WTC11 (cell line): Measurements from ENCODE around the gene TMEM98.

Experiments used
- ZNF138 ChIP-seq: sonication (generic); formaldehyde crosslinking; conservative IDR thresholded peaks from 2 replicates; pipeline ENCODE4 v1.8.1; 2022; ENCODE audit warnings: mild to moderate bottlenecking, moderate library complexity, missing genetic modification reagents
- ZNF232 ChIP-seq: sonication (generic); formaldehyde crosslinking; IDR thresholded peaks from 2 replicates; pipeline ENCODE4 v1.8.0; 2022; ENCODE audit warnings: mild to moderate bottlenecking, missing genetic modification reagents
- TF ChIP-seq, protein P1 (sequence below): sonication (generic); formaldehyde crosslinking; IDR thresholded peaks from 2 replicates; pipeline ENCODE4 v1.8.1; 2023; ENCODE audit warnings: mild to moderate bottlenecking, missing genetic modification reagents
- TF ChIP-seq, protein P2 (sequence below): fragments of 200-600 bp; IDR thresholded peaks from 2 replicates; pipeline ENCODE4 v1.8.0; 2022; ENCODE audit warnings: antibody characterized with exemption

GRCh38 chr17:32896647-32897258 is 31.2 kb upstream of the TMEM98 start:
- TF ChIP-seq, protein P1, sequence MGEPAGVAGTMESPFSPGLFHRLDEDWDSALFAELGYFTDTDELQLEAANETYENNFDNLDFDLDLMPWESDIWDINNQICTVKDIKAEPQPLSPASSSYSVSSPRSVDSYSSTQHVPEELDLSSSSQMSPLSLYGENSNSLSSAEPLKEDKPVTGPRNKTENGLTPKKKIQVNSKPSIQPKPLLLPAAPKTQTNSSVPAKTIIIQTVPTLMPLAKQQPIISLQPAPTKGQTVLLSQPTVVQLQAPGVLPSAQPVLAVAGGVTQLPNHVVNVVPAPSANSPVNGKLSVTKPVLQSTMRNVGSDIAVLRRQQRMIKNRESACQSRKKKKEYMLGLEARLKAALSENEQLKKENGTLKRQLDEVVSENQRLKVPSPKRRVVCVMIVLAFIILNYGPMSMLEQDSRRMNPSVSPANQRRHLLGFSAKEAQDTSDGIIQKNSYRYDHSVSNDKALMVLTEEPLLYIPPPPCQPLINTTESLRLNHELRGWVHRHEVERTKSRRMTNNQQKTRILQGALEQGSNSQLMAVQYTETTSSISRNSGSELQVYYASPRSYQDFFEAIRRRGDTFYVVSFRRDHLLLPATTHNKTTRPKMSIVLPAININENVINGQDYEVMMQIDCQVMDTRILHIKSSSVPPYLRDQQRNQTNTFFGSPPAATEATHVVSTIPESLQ (CRISPR knock-in tag): no peak
- TF ChIP-seq, protein P2, sequence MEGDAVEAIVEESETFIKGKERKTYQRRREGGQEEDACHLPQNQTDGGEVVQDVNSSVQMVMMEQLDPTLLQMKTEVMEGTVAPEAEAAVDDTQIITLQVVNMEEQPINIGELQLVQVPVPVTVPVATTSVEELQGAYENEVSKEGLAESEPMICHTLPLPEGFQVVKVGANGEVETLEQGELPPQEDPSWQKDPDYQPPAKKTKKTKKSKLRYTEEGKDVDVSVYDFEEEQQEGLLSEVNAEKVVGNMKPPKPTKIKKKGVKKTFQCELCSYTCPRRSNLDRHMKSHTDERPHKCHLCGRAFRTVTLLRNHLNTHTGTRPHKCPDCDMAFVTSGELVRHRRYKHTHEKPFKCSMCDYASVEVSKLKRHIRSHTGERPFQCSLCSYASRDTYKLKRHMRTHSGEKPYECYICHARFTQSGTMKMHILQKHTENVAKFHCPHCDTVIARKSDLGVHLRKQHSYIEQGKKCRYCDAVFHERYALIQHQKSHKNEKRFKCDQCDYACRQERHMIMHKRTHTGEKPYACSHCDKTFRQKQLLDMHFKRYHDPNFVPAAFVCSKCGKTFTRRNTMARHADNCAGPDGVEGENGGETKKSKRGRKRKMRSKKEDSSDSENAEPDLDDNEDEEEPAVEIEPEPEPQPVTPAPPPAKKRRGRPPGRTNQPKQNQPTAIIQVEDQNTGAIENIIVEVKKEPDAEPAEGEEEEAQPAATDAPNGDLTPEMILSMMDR: no peak
- TF ChIP-seq ZNF232 (CRISPR knock-in tag) (no peak), ZNF138 (CRISPR knock-in tag) (no peak)
